Effector CD4-positive, alpha-beta T cell (primary cell): ENCODE data around the gene GAD1.

Experiments
- DNase-seq: peaks from one replicate; pipeline ENCODE4 v3.0.0-alpha.2; 2020

GAD1 gene

GRCh38 chr2:170896622-170897021 is 79.9 kb downstream of the GAD1 start:
- DNase-seq, result no peak

- no peak for DNase-seq
Observed at GRCh38 chr2:170897108-170897507, 80.4 kb downstream of the GAD1 start.

- DNase-seq, result no peak
Observed at GRCh38 chr2:170905864-170906263, 89.2 kb downstream of the GAD1 start.
